HPDE6-E6E7 (cell line): ENCODE results near the gene DNMT1.

ENCODE experiments used
- DNase-seq: peaks from one replicate; pipeline ENCODE4 v3.0.0; 2011; ENCODE audit warnings: missing footprints; ENCODE audit errors: extremely low spot score

Gene DNMT1

DNA sequence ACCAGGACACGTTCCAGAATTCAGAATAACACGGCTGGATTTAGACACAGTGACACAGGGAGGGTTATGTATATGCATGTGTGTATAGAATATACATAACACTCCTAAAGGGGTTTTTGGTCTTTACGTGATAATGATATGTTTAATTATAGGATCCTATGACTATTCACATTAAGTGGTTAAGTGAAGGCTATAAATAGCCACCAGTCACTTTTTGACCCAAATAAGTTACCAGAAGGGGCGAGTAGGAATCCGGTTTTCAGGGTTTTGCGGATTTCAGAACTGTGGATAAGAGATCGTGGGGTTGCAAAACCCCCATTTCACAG is 99.2 kb downstream of the DNMT1 start:
- no peak for DNase-seq

DNA sequence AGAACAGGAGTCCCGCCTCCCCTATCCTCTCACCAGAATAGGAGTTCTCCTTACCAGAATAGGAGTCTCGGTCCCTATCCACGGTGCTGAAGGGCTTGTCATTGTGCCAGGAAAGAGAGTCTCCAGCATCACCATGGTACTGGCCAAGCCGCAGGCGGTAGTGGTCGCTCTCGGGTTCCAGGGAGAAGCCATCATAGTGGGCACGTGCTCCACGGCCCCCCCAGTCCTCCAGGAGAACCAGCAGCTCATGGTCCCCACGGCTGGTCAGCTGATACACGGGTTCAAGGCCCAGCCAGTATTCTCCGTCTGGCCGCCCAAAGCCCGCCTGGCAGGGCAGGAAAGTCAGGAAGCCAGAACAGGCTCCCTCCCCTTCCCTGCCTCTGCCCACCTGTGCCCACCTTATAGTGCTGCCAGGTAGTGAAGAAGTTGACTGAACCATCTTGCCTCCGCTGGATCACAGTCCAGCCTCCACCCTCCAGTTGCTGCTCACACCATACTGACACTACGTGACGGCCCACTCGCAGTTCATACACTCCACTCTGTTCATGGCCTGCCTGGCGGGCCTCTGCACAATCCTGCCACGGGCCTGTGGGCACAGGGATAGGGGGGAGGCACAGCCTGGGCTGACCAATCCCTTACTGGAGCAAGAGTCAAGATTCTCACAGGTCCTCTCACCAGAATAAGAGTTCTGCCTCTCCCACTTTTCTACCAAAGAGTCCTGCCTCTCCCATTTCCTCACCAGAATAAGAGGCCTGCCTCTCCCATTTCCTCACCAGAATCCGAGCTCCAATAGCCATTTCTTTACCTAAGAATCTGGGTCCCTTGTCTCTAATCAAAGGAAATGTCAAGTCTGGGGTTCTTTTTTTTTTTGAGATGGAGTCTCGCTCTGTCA is 101.2 kb downstream of the DNMT1 start:
- no peak for DNase-seq

DNA sequence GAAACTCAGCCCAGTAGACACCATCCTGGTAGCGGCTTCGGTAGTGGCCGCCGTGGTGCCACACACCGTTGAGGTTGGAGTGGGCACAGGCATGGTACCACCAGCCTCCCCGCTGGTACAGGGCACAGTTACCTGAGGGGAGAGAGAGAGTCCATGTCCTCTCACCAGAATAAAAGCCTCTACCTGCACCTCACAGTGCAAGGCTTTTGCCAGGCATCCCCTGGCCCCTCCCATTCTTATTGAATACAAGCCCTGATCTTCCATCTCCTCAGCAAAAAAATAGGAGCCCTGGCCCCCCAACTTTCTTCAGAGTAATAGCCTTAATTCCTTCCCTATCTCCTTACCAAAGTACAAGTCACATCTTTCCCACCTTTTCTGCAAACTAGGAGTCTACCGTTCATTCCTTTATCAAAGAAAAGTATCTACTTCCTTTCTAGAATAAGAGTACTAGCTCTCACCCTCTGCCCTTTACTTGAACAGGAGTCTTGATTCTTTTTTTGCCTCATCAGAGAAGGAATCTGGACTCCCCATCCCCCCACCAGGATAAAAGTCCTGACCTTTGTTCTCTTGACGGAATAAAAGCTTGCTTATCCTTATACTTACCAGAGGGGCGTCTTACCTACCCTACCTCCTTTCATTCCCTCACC is 102.0 kb downstream of the DNMT1 start:
- no peak for DNase-seq

DNA sequence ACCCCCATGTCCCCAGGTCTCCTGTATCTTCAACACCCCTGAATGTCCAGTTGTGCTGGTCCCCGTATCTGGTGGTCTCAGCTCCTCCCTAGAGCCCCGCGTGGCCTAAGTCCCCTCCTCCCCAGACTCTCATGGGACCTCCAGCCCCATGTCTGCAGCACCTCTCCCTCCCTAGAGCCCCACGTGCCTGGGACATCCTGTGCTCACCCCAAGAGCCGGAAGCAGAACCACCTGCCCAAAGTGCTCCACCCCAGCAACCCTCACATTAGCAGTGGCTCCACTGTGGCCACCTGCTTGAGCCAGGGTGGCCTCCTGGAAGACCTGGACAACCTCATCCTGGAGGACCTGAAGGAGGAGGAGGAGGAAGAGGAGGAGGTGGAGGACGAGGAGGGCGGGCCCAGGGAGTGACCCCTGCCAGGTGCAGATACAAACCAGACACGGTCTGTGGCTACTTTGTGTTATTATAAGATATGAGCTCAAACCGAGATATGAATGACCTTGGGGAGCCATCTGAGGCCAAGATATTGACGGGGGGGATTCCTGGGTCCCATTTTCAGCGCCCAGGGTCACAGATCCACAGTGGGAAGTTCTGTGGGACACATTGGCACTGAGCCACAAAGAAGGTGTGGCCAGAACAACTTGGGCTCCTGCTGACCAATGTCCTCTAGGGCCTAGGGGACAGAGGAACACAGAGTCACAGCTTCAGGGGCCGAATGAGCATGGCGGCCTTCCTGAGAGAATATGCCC is 102.7 kb downstream of the DNMT1 start:
- no peak for DNase-seq

DNA sequence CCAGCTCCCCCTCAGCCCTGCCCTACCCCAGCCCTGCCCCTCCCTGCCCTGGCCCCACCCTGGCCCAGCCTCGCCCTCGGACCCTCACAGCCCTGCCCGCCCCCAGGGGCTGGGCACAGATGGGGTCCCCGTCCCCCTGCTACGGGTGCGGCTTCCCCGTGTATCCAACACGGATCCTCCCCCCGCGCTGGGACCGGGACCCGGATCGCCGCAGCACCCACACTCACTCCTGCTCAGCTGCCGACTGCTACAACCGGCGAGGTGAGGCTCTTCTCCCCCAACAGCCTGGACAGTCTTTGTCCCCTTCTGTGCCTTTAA is 103.4 kb downstream of the DNMT1 start:
- no peak for DNase-seq

DNA sequence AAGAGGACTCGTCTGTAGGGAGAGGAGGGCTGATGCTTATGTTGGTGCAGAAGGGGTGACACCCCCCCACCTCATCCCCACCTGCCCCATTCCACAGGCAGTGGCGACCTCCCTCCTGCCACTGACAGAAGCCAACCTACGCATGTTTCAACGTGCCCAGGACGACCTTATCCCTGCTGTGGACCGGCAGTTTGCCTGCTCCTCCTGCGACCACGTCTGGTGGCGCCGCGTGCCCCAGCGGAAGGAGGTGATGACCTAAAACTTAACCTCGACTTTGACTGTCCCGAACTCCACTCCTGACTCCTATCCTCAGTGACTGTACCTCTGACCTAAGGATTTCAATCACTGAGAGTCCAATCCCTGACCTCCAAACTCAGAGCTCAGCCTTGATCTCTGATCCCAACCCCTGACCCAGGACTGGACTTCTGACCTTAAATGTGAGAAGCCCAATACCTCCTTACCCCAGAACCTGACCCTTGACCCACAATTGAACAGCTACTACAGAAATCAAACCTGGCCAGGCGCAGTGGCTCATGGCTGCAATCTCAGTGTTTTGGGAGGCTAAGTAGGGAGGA is 104.9 kb downstream of the DNMT1 start:
- DNase-seq, result no peak

DNA sequence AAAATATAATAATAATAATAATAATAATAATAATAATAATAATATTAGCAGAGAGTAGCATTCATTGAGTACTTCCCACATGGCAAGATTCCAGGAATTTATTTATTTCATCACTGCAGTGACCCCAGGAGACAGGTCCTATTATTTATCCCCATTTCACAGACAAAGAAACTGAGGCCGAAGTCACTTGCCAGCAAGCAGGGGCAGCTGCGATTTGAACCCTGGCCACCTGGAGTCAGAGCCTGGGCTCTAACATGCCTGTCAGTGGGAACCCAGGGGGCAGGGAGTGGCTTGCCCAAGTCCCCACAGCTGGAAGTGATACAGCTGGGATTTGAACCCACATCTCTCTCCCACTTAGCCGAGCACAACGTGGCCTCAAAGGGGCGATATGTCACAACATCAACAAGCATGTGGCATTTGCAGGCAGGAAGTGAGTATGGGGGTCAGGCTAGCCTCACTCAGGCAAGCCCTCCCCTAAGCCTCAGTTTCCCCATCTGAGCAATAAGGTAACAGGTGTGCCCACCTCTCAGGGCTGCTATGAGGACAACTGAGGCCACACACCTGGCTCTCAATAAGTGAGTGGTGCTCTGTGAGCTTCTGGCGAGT is 105.7 kb downstream of the DNMT1 start:
- DNase-seq, result no peak

DNA sequence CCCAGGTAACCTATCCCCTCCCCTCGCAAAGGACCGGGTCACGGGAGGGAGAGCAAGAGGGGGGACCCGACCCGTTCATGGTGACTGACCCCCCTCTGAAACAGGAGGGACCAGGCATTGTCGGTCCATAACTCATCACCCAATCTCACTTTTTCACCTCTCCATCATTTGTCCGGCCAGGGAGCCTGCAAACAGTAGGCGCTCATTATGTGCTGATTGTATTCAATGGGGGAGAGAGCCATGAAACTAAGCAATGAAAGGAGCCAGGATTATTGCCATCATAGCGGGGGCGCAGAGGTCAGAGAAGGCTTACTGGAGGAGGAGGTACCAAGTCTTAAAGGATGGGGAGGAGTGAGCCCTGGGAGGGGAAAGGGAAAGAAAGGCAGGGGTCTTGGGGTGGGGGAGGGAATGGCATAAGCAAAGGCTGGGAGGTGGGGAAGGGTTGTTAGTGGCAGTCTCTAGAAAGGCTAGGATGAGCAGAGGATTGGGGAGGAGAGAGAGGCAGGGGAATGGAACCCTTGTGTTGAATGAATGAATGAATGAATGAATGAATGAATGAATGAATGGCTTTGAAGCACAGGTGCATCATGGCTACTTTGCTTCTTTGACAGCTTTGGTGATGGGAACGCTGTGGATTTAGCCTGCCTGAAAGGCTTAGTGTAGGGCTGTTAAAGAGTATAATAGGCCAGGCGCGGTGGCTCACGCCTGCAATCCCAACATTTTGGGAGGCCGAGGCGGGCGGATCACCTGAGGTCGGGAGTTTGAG is 107.3 kb downstream of the DNMT1 start:
- DNase-seq, result no peak

DNA sequence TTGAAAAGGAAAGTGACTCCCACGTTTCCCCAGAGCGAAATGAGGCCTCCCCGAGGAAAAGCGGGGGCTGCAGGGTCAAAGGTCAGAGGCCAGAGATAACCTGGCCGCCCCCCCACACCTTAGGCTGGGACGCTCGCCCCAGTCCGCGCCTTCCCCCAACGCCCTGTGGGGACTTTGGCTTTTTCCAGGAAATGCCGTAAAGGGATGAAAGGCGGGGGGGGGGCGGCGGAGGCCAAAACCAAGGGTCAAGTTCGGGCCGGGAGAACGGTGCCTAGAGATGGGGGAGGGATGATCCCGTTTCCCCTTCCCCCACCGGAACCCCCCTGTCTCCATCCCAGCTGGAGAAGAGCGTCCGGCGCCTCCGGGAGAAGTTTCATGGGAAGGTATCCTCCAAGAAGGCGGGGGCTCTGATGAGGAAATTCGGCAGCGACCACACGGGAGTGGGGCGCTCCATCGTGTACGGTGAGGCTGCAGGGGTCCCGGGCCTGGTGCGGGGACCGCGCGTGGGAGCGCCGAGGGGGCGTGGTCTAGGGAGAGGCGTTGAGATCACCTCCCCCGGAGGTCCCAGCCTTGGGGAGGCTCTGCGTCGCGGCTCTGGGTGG is 108.1 kb downstream of the DNMT1 start:
- no peak for DNase-seq

DNA sequence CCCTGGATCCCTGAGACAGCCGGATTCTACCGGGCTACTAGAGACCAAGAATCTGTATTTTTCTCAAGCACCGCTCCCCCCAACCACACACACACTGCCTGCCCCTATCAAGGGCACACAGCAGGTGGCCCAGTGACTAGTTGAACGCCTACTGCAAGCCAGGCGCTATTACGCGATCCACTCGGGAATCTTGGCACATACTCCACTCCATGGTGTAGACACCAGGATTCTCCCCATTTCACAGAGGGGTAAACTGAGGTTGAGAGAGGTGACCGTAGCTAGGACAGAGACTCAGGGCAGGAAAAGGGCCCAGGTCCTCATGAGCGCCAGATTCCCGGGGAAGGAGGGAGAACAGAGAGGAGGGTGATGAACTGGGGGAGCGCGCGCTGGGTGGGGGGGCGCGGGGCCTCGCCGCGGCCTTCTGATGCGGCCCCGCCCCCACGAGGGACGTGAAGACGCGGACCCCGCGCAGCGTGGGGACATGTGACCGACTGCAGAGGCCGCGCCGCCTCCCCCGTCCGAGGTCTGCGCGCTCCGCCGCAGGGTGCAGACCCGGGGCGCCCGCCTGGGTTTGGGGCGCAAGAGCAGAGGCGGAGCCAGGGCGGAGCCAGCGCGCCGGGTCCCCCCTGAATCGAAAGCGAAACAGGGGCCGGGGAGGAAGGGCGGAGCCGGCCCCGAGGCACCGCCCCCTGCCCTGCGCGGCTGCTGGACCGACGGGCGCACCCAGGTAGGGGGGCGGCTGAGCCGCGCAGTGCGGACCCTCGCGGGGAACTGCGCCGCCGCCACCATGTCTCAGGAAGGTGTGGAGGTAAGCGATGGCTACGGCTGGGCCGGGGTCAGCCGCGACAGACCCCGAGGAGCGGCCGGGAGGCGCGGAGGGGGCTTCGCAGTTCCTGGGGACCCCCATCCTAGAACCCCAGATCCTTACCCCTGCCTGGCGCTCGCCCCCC is 108.8 kb downstream of the DNMT1 start, which contains the start of gene SHFL:
TSS of gene SHFL (plus strand) at position 677 of the 950 bp plus-strand sequence. CDS start at position 788, 111 bp downstream.
- DNase-seq, result peak; percentile 80

DNA sequence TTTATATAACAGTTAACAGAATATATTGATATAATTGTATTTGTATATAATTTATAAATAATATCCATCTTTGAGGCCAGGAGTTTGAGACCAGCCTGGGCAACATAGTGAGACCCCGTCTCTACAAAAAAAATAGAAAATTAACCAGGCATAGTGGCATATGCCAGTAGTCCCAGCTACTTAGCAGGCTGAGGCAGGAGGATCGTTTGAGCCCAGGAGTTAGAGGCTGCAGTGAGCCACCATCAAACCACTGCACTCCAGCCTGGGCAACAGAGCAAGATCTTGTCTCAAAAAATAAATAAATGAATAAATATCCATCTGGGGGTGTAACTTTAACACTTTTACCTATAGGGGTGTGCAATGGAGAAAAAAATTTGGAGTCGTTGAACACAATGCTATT is 110.0 kb downstream of the DNMT1 start:
- no peak for DNase-seq

DNA sequence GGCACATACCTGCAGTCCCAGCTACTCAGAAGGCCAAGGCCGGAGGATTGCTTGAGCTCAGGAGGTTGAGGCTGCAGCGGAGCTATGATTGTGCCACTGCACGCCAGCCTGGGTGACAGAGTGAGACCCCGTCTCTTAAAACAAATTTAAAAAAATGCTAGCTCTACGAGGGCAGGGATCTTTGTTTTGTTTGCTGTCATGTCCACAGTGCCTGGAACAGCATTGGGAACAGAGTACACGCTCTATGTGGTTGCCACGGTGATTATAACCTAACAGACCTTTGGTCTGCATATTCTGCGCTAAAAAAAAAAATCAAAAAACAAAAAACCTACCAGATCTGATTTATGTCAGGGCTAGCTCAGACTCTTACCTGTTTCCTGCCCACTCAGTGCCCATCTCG is 110.8 kb downstream of the DNMT1 start:
- no peak for DNase-seq
